Endodermal cell (in vitro differentiated cells): ENCODE measurements around the gene GNG10. TPM values are rescaled to one million over a fixed set of nuclear protein-coding genes. Genes with fewer than 3 reads are reported as not detected.

Source experiments
- DNase-seq: peaks from one replicate; pipeline ENCODE4 v3.0.0-alpha.2; 2017
- H3K27ac ChIP-seq: 2 replicates; pipeline ENCODE4 v1.5.1; 2013; ENCODE audit warnings: mild to moderate bottlenecking, low read depth, low read length, moderate library complexity
- H3K27me3 ChIP-seq: 2 replicates; pipeline ENCODE4 v1.6.1; 2013; ENCODE audit warnings: mild to moderate bottlenecking, low read length, moderate library complexity; ENCODE audit not compliant: insufficient read depth, control insufficient read depth, poor library complexity, severe bottlenecking
- H3K36me3 ChIP-seq: 2 replicates; pipeline ENCODE4 v1.7.0; 2013; ENCODE audit warnings: mild to moderate bottlenecking, low read length, moderate library complexity; ENCODE audit not compliant: control insufficient read depth, insufficient read depth
- H3K4me1 ChIP-seq: one replicate; pipeline ENCODE4 v1.7.0; 2013; ENCODE audit warnings: low read length; ENCODE audit not compliant: control insufficient read depth, insufficient read depth
- H3K4me3 ChIP-seq: 2 replicates; pipeline ENCODE4 v1.5.1; 2013; ENCODE audit warnings: mild to moderate bottlenecking, low read length, moderate library complexity
- H3K9ac ChIP-seq: 2 replicates; pipeline ENCODE4 v1.6.1; 2013; ENCODE audit warnings: mild to moderate bottlenecking, low read length, moderate library complexity; ENCODE audit not compliant: poor library complexity, severe bottlenecking; ENCODE audit errors: extremely low read depth
- H3K9me3 ChIP-seq: 2 replicates; pipeline ENCODE4 v1.6.1; 2013; ENCODE audit warnings: mild to moderate bottlenecking, low read length, moderate library complexity; ENCODE audit not compliant: control insufficient read depth
- H3K27ac Mint-ChIP-seq: 2 replicates; pipeline ENCODE4 v1.8.0; 2020; ENCODE audit warnings: mixed read lengths
- H3K27me3 Mint-ChIP-seq: 2 replicates; pipeline ENCODE4 v1.8.0; 2021; ENCODE audit warnings: mild to moderate bottlenecking, mixed read lengths; ENCODE audit not compliant: insufficient read depth
- H3K36me3 Mint-ChIP-seq: 2 replicates; pipeline ENCODE4 v1.8.0; 2020; ENCODE audit warnings: low read depth, mixed read lengths
- H3K4me1 Mint-ChIP-seq: 2 replicates; pipeline ENCODE4 v1.8.0; 2020; ENCODE audit warnings: mixed read lengths
- H3K4me3 Mint-ChIP-seq: 2 replicates; pipeline ENCODE4 v1.8.0; 2020; ENCODE audit warnings: mild to moderate bottlenecking, moderate library complexity, mixed read lengths
- H3K9me3 Mint-ChIP-seq: 2 replicates; pipeline ENCODE4 v1.8.0; 2020; ENCODE audit warnings: mild to moderate bottlenecking, mixed read lengths
- WGBS, 2 experiments: methylation state at CpG; one replicate each; pipeline versions ENCODE4 v1.1.5 to v1.1.7; 2013; ENCODE audit warnings: missing lambda C conversion rate in 2 of 2, mixed read lengths in 1 of 2; ENCODE audit not compliant: insufficient coverage in 1 of 2, insufficient read length in 1 of 2; 5-methylcytosine and 5-hydroxymethylcytosine counted together
- total RNA-seq, 2 donors: library from RNA; stranded (reverse); fragmentation: NEBNext Ultra II Directional in 1 of 2; extraction: Animal tissue kit (Norgen Biotek cat#: 25700) in 1 of 2; gene quantifications; 2 replicates in 1 of 2; 3 replicates in 1 of 2; pipeline ENCODE4 v1.2.1, GENCODE V29; 2021
- TF ChIP-seq, protein P1 (sequence below): fragments of 200-600 bp; sonication (generic); conservative IDR thresholded peaks from 2 replicates; pipeline ENCODE4 v1.5.0; 2021; ENCODE audit warnings: antibody characterized with exemption, mild to moderate bottlenecking

Gene GNG10
- total RNA-seq, 2 donors from 2014 or later, result 27.7 to 39.7 TPM

DNA sequence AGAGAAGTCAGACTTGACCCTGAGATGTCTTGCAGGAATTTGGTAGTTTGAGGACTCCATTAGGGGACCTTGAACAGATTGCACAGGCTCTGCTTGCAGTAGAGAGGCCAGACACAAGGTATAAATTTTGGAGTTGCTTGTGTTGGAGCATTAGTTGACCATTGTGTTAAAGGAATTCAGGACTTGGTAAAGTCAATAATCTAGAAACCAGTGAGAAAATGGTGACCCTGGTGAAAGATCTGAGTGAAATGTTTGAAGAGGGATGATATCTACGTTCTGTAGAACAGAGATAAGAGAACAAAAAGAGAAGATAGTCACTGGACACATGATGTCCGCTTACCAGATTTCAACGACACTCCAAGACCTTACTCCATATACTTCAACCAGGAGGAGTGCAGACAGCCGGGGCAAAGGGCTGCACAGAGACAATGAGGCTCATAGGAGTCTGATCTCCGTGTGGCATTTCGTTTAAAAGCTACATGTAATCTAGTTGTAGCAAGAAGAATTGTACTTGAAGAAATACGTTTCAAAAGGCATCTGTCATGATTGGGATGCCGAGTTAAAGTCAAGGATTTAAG lies 17.1 kb upstream of the GNG10 start:
- 93 to 94% methylated on average over 5 to 8 of the region's 8 CpGs for WGBS, 2 experiments
- Histone ChIP-seq H3K4me3 (no peak overlapping the region), H3K9ac (no peak overlapping the region), H3K36me3 (peaks cover 47% of the 10 kb centered on the region), H3K9me3 (peaks cover 7% of the 10 kb centered on the region), H3K27ac (no peak overlapping the region), H3K4me1 (no peaks in the 10 kb centered on the region), H3K27me3 (no peaks in the 10 kb centered on the region)
- no peaks in the 10 kb centered on the region for H3K27me3 Mint-ChIP-seq
- H3K27ac Mint-ChIP-seq, result no peak overlapping the region
- H3K9me3 Mint-ChIP-seq, result no peaks in the 10 kb centered on the region
- DNase-seq, result no peak
- TF ChIP-seq, protein P1, sequence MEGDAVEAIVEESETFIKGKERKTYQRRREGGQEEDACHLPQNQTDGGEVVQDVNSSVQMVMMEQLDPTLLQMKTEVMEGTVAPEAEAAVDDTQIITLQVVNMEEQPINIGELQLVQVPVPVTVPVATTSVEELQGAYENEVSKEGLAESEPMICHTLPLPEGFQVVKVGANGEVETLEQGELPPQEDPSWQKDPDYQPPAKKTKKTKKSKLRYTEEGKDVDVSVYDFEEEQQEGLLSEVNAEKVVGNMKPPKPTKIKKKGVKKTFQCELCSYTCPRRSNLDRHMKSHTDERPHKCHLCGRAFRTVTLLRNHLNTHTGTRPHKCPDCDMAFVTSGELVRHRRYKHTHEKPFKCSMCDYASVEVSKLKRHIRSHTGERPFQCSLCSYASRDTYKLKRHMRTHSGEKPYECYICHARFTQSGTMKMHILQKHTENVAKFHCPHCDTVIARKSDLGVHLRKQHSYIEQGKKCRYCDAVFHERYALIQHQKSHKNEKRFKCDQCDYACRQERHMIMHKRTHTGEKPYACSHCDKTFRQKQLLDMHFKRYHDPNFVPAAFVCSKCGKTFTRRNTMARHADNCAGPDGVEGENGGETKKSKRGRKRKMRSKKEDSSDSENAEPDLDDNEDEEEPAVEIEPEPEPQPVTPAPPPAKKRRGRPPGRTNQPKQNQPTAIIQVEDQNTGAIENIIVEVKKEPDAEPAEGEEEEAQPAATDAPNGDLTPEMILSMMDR, result no peak
- H3K36me3 Mint-ChIP-seq, result peaks cover 46% of the 10 kb centered on the region
- H3K4me1 Mint-ChIP-seq, result peaks cover 12% of the 10 kb centered on the region
- H3K4me3 Mint-ChIP-seq, result no peak overlapping the region

- TF ChIP-seq, protein P1, result no peak
- no peaks in the 10 kb centered on the region for H3K4me1 ChIP-seq
- H3K27ac Mint-ChIP-seq, result no peak overlapping the region
- H3K36me3 ChIP-seq, result peaks cover 63% of the 10 kb centered on the region
- no peaks in the 10 kb centered on the region for H3K27me3 ChIP-seq
- peaks cover 12% of the 10 kb centered on the region for H3K4me1 Mint-ChIP-seq
- peaks cover 5% of the 10 kb centered on the region for H3K9me3 ChIP-seq
- H3K9ac ChIP-seq, result no peak overlapping the region
- no peak overlapping the region for H3K27ac ChIP-seq
- peaks cover 54% of the 10 kb centered on the region for H3K36me3 Mint-ChIP-seq
- no peaks in the 10 kb centered on the region for H3K27me3 Mint-ChIP-seq
- no peak for DNase-seq
- 86% methylated on average over 1 of the region's 1 CpG; no CpG with 5 or more reads in 1 of the 2 experiments for WGBS, 2 experiments
- no peak overlapping the region for H3K4me3 Mint-ChIP-seq
- no peaks in the 10 kb centered on the region for H3K9me3 Mint-ChIP-seq
- no peak overlapping the region for H3K4me3 ChIP-seq
These were observed 15.6 kb upstream of the GNG10 start for GRCh38 chr9:111645806-111646205.

DNA sequence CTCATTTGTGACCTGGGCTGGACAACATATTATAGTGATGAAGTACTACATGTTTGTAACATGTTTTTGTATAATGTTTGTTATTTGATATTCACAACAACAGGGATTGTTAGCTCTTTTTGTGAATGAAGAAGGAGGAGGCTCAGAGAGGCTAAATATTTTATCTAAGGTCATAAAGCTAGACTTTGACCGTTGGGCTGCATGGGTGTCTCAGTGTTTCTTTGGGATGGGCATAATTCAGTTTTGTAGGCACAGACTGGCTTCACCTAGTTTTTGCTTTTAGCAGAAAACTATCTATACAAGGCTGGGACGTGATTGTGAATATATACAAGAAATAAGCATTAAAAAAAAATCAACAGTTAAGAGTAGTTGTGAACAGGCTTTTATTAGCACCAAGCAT lies 15.0 kb upstream of the GNG10 start:
- Histone ChIP-seq H3K9me3 (peaks cover 5% of the 10 kb centered on the region), H3K9ac (no peak overlapping the region), H3K4me1 (no peaks in the 10 kb centered on the region), H3K4me3 (no peak overlapping the region), H3K27me3 (no peaks in the 10 kb centered on the region), H3K27ac (no peak overlapping the region), H3K36me3 (peaks cover 66% of the 10 kb centered on the region)
- H3K27ac Mint-ChIP-seq, result no peak overlapping the region
- no peak for DNase-seq
- H3K27me3 Mint-ChIP-seq, result no peaks in the 10 kb centered on the region
- TF ChIP-seq, protein P1, result no peak
- H3K4me1 Mint-ChIP-seq, result peaks cover 12% of the 10 kb centered on the region
- 97 to 100% methylated on average over 1 to 2 of the region's 2 CpGs for WGBS, 2 experiments
- no peaks in the 10 kb centered on the region for H3K9me3 Mint-ChIP-seq
- H3K4me3 Mint-ChIP-seq, result no peak overlapping the region
- peaks cover 54% of the 10 kb centered on the region for H3K36me3 Mint-ChIP-seq
